ENCODE data around the gene SLFNL1.

DNA sequence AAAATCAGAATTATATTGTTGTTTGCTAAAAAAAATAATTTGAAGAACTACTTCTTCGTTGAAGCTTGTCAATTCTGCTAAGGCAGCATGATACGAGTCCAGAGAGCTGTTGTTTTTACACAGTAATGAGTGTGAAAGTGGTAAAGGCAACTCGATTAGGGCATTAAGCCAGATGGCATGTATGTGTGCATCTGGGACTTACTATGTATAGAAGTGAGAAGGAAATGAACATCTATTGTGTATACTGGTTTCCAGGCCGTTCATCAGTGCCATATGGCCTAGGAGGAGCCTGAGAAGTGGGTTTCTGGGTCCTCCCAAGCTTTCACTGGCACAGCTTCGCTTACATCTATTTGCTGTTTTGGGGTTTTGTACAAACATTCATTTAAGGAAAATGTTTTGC is 36.4 kb downstream of the SLFNL1 start:
- TF ChIP-seq POLR2A (IDR thresholded peaks at IDR 0.05; ENCODE audit: low read length) = no peak
- TF ChIP-seq GATA1 (IDR thresholded peaks at IDR 0.05; ENCODE audit: low read depth, low read length) = no peak

Measured in erythroblast (primary cell).